ENCODE data around the gene NTF4.
A peak's percentile ranks its signal among the peaks of the same experiment; 100 is the strongest.
"Not testable (repeated sequence)": the region's sequence is repeated elsewhere in the genome, so short reads cannot be mapped to it uniquely, and the experiment has no call there.

NTF4 gene

GRCh38 chr19:49086296-49086695 lies 21.7 kb upstream of the NTF4 start:
- no peak for DNase-seq

- DNase-seq: no peak
Measured at GRCh38 chr19:49085868-49086232, 21.2 kb upstream of the NTF4 start.

GRCh38 chr19:49085020-49085867 lies 20.6 kb upstream of the NTF4 start, which contains the start of gene SNRNP70:
TSS of gene SNRNP70 (plus strand) at chr19:49085451. CDS start at chr19:49086415, 964 bp downstream.
- DNase-seq: peak; percentile 98

GRCh38 chr19:49084206-49085019 lies 19.8 kb upstream of the NTF4 start:
- DNase-seq: no peak

GRCh38 chr19:49081273-49081672 lies 16.7 kb upstream of the NTF4 start:
- DNase-seq: no peak

GRCh38 chr19:49080392-49080791 lies 15.8 kb upstream of the NTF4 start:
- no peak for DNase-seq

GRCh38 chr19:49074869-49075268 lies 10.3 kb upstream of the NTF4 start:
- not testable (repeated sequence) for DNase-seq

- DNase-seq: peak; percentile 17
Measured at GRCh38 chr19:49073514-49074378, 9.1 kb upstream of the NTF4 start.

- no peak for DNase-seq
Measured at GRCh38 chr19:49071860-49072547, 7.4 kb upstream of the NTF4 start.

- DNase-seq: no peak
Measured at GRCh38 chr19:49070416-49070815, 5.8 kb upstream of the NTF4 start.

GRCh38 chr19:49069026-49069425 lies 4.4 kb upstream of the NTF4 start:
- no peak for DNase-seq

- DNase-seq: no peak
Measured at GRCh38 chr19:49067554-49067953, 2.9 kb upstream of the NTF4 start.

GRCh38 chr19:49065905-49066512 lies 1.4 kb upstream of the NTF4 start:
- no peak for DNase-seq

GRCh38 chr19:49064029-49064629 lies 489 bp downstream of the NTF4 start:
- no peak for DNase-seq

GRCh38 chr19:49061445-49061844 lies 3.2 kb downstream of the NTF4 start:
- DNase-seq: no peak

GRCh38 chr19:49061000-49061399 lies 3.6 kb downstream of the NTF4 start:
- no peak for DNase-seq

- no peak for DNase-seq
Measured at GRCh38 chr19:49059053-49059452, 5.6 kb downstream of the NTF4 start.

GRCh38 chr19:49058562-49058961 lies 6.1 kb downstream of the NTF4 start:
- no peak for DNase-seq

- peak; percentile 11 for DNase-seq
Measured at GRCh38 chr19:49057636-49058234, 6.9 kb downstream of the NTF4 start, which contains the start of gene CGB7. TSS of gene CGB7 (minus strand) at chr19:49057749. CDS start at chr19:49055375, 2,374 bp downstream.

- not testable (repeated sequence) for DNase-seq
Measured at GRCh38 chr19:49056902-49057596, 7.6 kb downstream of the NTF4 start.

Data from NCI-H510A treated with DMSO at 0.1 percent for 48 hours (cell line).